Liver (tissue), 9 donors: ENCODE measurements around the gene PLAU. TPM values are rescaled to one million over a fixed set of nuclear protein-coding genes. Genes with fewer than 3 reads are reported as not detected.

ENCODE experiments used
- DNase-seq: peaks from one replicate; pipeline ENCODE4 v3.0.0-alpha.2; 2017; ENCODE audit warnings: low spot score
- H3K27ac ChIP-seq, 2 donors: one replicate each; pipeline ENCODE4 v1.7.0; 2013; ENCODE audit warnings: inconsistent platforms in 2 of 2, low read length in 2 of 2, control low read depth in 1 of 2, low read depth in 1 of 2, mild to moderate bottlenecking in 1 of 2
- H3K27me3 ChIP-seq, 4 donors: one replicate each; pipeline versions ENCODE4 v1.6.1 to v1.7.0; 2013; ENCODE audit warnings: low read length in 3 of 4, inconsistent platforms in 1 of 4, mild to moderate bottlenecking in 1 of 4, moderate library complexity in 1 of 4; ENCODE audit not compliant: control insufficient read depth in 4 of 4, insufficient read depth in 4 of 4
- H3K36me3 ChIP-seq, 4 donors: one replicate each; pipeline versions ENCODE4 v1.6.1 to v1.7.0; 2013; ENCODE audit warnings: low read length in 3 of 4, mild to moderate bottlenecking in 3 of 4, low read depth in 1 of 4, moderate library complexity in 1 of 4; ENCODE audit not compliant: control insufficient read depth in 4 of 4, insufficient read depth in 3 of 4
- H3K4me1 ChIP-seq, 4 donors: one replicate each; pipeline versions ENCODE4 v1.6.1 to v1.7.0; 2013; ENCODE audit warnings: low read length in 3 of 4, mild to moderate bottlenecking in 3 of 4, moderate library complexity in 1 of 4; ENCODE audit not compliant: control insufficient read depth in 4 of 4, insufficient read depth in 4 of 4
- H3K4me3 ChIP-seq, 3 donors: one replicate each; pipeline versions ENCODE4 v1.6.1 to v1.7.0; 2013; ENCODE audit warnings: low read length in 3 of 3, control low read depth in 1 of 3, low read depth in 1 of 3, mild to moderate bottlenecking in 1 of 3
- H3K9ac ChIP-seq, 2 donors: one replicate each; pipeline ENCODE4 v1.7.0; 2013; ENCODE audit warnings: low read length in 2 of 2, mild to moderate bottlenecking in 2 of 2, moderate library complexity in 2 of 2, control low read depth in 1 of 2, low read depth in 1 of 2
- H3K9me3 ChIP-seq, 4 donors: one replicate each; pipeline versions ENCODE4 v1.6.1 to v1.7.0; 2013; ENCODE audit warnings: low read length in 3 of 4; ENCODE audit not compliant: control insufficient read depth in 4 of 4
- FOXA1 ChIP-seq: IDR thresholded peaks from 2 replicates; pipeline ENCODE4 v1.6.1; 2016; ENCODE audit warnings: antibody characterized with exemption
- HNF4A ChIP-seq, 2 donors: conservative IDR thresholded peaks; 2 replicates each; pipeline ENCODE4 v1.6.1; 2016; ENCODE audit warnings: antibody characterized with exemption in 2 of 2, mild to moderate bottlenecking in 2 of 2
- JUND ChIP-seq, 2 donors: IDR thresholded peaks; 2 replicates each; pipeline ENCODE4 v1.6.1; 2016; ENCODE audit warnings: antibody characterized with exemption in 2 of 2
- NR2F2 ChIP-seq: IDR thresholded peaks from 2 replicates; pipeline ENCODE4 v1.6.1; 2016; ENCODE audit warnings: antibody characterized with exemption
- RAD21 ChIP-seq, 2 donors: IDR thresholded peaks; 2 replicates each; pipeline ENCODE4 v1.6.1; 2016; ENCODE audit warnings: antibody characterized with exemption in 2 of 2, mild to moderate bottlenecking in 2 of 2
- RXRA ChIP-seq, 2 donors: IDR thresholded peaks; 2 replicates each; pipeline ENCODE4 v1.6.1; 2017 to 2018; ENCODE audit warnings: antibody characterized with exemption in 2 of 2, mild to moderate bottlenecking in 1 of 2
- SP1 ChIP-seq: IDR thresholded peaks from 2 replicates; pipeline ENCODE4 v1.6.1; 2018; ENCODE audit warnings: antibody characterized with exemption, mild to moderate bottlenecking
- YY1 ChIP-seq: IDR thresholded peaks from 2 replicates; pipeline ENCODE4 v1.6.1; 2016; ENCODE audit warnings: antibody characterized with exemption, mild to moderate bottlenecking
- WGBS: extraction: QIAGEN DNeasy Blood & Tissue Kit; methylation state at CpG from one replicate; pipeline ENCODE4 v1.1.7; 2013; 5-methylcytosine and 5-hydroxymethylcytosine counted together
- polyA plus RNA-seq, 2 donors: library from polyadenylated mRNA; stranded (reverse) in 1 of 2; unstranded in 1 of 2; fragments of 200-250 nt in 1 of 2; fragments of >200 nt in 1 of 2; fragmentation: Nextera tagmentation in 1 of 2; extraction: Ambion mirVana in 1 of 2; gene quantifications; one replicate each; pipeline versions ENCODE4 v1.2.1 to v1.2.3, GENCODE V29; 2013 to 2015
- total RNA-seq, 2 donors: library from RNA; depleted of rRNA; stranded (reverse); fragments of >200 nt; gene quantifications; one replicate each; pipeline ENCODE4 v1.2.3, GENCODE V29; 2014
- TF ChIP-seq, protein P1 (sequence below): IDR thresholded peaks from 2 replicates; pipeline ENCODE4 v1.6.1; 2016; ENCODE audit warnings: antibody characterized with exemption
- TF ChIP-seq, protein P2 (sequence below): fragments of 150-350 bp; IDR thresholded peaks from 2 replicates; pipeline ENCODE4 v1.5.1; 2017; ENCODE audit warnings: improper control_type of control experiment, low read depth, low read length; ENCODE audit not compliant: missing input control
- TF ChIP-seq, protein P3 (sequence below): IDR thresholded peaks from 2 replicates; pipeline ENCODE4 v1.6.1; 2016; ENCODE audit warnings: antibody characterized with exemption, mild to moderate bottlenecking
- donor health status: healthy.
- donor health status: healthy.
- donor health status: healthy.
- donor health status: healthy.
- donor health status: healthy.

PLAU gene
- total and polyA plus RNA-seq, 4 donors: 0.40 to 1.0 (median 0.79) TPM

DNA sequence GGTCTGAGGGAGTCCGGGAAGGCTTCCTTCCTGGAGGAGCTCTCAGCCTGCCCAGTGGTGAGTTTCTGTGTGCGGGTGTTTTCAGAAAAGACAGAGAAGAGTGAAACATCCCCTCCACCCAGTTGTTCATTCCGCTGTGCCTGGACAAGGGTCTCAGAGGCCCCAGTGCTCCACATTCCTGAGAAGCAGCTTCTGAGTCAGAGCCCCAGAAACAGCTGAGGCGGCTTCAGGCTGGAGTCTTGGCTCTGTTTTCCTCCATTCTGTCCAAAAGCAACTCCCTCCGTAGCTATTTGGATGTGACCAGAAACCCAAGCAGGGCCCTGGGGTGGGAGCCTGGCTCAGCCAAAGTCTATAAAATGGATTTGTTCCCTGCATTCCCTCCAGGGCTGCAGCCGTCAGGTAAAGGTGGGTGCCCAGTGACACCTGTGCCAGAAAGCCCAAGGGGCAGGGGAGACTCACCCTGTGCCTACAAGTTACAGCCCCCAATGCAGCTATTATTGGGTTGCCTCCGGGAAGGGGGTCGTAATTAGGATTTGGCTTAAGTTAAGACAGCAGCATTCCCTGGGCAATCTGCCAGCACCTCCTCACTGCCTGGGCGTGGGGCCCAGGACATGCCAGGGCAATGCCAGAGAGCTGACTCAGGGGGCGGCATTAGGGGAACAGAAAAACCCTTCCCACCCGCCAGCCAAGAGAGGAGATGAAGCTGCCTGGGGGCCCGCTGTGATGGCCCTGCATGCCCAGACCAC is 23.5 kb upstream of the PLAU start:
- no peak overlapping the region for H3K9ac ChIP-seq
- no peak for TF ChIP-seq FOXA1
- TF ChIP-seq, protein P1, sequence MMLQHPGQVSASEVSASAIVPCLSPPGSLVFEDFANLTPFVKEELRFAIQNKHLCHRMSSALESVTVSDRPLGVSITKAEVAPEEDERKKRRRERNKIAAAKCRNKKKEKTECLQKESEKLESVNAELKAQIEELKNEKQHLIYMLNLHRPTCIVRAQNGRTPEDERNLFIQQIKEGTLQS: no peak
- peak in 1 of 2 donors; percentile 19 for TF ChIP-seq RAD21 (IDR thresholded peaks at IDR 0.05)

DNA sequence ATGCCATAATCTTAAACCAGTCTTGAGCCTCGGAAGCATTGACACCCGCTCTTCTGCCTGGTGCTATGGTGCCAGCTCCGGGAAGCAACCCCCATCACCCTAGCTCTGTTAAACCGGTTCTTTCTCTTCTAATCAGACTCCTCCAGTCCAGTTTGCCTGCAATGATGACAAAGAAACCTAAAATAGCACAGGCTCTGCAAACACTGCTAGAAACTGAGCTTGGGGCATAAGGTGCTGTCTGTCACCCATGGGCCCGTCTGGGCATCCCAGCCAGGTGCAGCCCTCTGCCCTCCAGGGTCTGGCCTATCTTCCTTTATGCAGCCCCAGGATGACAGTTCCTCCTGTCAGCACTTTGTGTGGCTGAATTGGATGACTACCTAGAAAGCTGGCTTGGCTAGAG is 22.4 kb upstream of the PLAU start:
- DNase-seq: no peak
- H3K4me3 ChIP-seq: no peak overlapping the region
- no peaks in the 10 kb centered on the region for H3K27me3 ChIP-seq
- H3K4me1 ChIP-seq: peaks cover 0 to 3% (median 1%) of the 10 kb centered on the region in 4 donors
- peak overlapping the region in 1 of 2 donors; percentile 9 for H3K9ac ChIP-seq
- 92% methylated on average over 5 of the region's 5 CpGs for WGBS
- no peaks in the 10 kb centered on the region for H3K9me3 ChIP-seq
- H3K36me3 ChIP-seq: no peaks in the 10 kb centered on the region
- no peak overlapping the region for H3K27ac ChIP-seq
- TF ChIP-seq YY1 (no peak), JUND (IDR thresholded peaks at IDR 0.05) (no peak), HNF4A (conservative IDR thresholded peaks at IDR 0.05) (no peak), RAD21 (IDR thresholded peaks at IDR 0.05) (no peak), SP1 (no peak), NR2F2 (no peak), RXRA (IDR thresholded peaks at IDR 0.05) (no peak), FOXA1 (no peak)
- TF ChIP-seq, protein P2, sequence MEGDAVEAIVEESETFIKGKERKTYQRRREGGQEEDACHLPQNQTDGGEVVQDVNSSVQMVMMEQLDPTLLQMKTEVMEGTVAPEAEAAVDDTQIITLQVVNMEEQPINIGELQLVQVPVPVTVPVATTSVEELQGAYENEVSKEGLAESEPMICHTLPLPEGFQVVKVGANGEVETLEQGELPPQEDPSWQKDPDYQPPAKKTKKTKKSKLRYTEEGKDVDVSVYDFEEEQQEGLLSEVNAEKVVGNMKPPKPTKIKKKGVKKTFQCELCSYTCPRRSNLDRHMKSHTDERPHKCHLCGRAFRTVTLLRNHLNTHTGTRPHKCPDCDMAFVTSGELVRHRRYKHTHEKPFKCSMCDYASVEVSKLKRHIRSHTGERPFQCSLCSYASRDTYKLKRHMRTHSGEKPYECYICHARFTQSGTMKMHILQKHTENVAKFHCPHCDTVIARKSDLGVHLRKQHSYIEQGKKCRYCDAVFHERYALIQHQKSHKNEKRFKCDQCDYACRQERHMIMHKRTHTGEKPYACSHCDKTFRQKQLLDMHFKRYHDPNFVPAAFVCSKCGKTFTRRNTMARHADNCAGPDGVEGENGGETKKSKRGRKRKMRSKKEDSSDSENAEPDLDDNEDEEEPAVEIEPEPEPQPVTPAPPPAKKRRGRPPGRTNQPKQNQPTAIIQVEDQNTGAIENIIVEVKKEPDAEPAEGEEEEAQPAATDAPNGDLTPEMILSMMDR: no peak
- TF ChIP-seq, protein P3, sequence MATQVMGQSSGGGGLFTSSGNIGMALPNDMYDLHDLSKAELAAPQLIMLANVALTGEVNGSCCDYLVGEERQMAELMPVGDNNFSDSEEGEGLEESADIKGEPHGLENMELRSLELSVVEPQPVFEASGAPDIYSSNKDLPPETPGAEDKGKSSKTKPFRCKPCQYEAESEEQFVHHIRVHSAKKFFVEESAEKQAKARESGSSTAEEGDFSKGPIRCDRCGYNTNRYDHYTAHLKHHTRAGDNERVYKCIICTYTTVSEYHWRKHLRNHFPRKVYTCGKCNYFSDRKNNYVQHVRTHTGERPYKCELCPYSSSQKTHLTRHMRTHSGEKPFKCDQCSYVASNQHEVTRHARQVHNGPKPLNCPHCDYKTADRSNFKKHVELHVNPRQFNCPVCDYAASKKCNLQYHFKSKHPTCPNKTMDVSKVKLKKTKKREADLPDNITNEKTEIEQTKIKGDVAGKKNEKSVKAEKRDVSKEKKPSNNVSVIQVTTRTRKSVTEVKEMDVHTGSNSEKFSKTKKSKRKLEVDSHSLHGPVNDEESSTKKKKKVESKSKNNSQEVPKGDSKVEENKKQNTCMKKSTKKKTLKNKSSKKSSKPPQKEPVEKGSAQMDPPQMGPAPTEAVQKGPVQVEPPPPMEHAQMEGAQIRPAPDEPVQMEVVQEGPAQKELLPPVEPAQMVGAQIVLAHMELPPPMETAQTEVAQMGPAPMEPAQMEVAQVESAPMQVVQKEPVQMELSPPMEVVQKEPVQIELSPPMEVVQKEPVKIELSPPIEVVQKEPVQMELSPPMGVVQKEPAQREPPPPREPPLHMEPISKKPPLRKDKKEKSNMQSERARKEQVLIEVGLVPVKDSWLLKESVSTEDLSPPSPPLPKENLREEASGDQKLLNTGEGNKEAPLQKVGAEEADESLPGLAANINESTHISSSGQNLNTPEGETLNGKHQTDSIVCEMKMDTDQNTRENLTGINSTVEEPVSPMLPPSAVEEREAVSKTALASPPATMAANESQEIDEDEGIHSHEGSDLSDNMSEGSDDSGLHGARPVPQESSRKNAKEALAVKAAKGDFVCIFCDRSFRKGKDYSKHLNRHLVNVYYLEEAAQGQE: no peak
- TF ChIP-seq, protein P1: no peak

More for the DNA sequence above, 23.5 kb upstream of the PLAU start:
- no peak overlapping the region for H3K4me3 ChIP-seq
- H3K27ac ChIP-seq: peak overlapping the region in 1 of 2 donors; percentile 43
- peaks cover 0 to 3% (median 1%) of the 10 kb centered on the region in 4 donors for H3K4me1 ChIP-seq
- 59% methylated on average over 12 of the region's 12 CpGs for WGBS
- no peak for DNase-seq
- H3K27me3 ChIP-seq: no peaks in the 10 kb centered on the region
- no peaks in the 10 kb centered on the region for H3K9me3 ChIP-seq
- H3K36me3 ChIP-seq: no peaks in the 10 kb centered on the region
